Measurements from ENCODE around the gene OGFOD3.
"Not testable (repeated sequence)": the region's sequence is repeated elsewhere in the genome, so short reads cannot be mapped to it uniquely, and the experiment has no call there.

OGFOD3 gene

GRCh38 chr17:82351713-82352488 is 66.5 kb downstream of the OGFOD3 start:
- peak; percentile 84 for DNase-seq (ENCODE audit: low spot score)

DNA sequence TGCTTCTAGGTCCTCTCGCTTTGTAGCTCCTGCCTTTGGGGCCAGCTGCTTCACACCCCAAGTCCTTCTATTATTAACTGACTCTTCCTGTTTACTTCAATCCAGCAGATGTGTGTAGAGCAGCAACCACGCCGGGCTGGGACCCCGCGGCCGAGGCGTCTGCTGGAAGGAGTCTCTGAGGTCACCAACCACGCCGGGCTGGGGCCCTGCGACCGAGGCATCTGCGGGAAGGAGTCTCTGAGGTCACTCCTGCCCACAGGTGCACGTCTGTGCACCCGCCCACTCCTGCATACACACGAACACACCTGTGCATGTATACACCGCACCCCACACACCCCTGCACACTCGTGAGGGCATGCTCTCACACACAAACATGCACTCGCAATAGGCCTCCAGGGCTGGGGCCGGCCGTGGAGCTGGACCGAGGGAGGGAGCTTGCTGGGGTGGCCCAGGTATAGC is 67.1 kb downstream of the OGFOD3 start:
- DNase-seq (ENCODE audit: low spot score) = no peak

GRCh38 chr17:82350182-82351030 is 68.0 kb downstream of the OGFOD3 start:
- no peak for DNase-seq (ENCODE audit: low spot score)

GRCh38 chr17:82349287-82349701 is 69.1 kb downstream of the OGFOD3 start:
- DNase-seq (ENCODE audit: low spot score) = peak; percentile 56

GRCh38 chr17:82348866-82349265 is 69.5 kb downstream of the OGFOD3 start:
- DNase-seq (ENCODE audit: low spot score) = no peak

- no peak for DNase-seq (ENCODE audit: low spot score)
Measured at GRCh38 chr17:82348434-82348833, 70.0 kb downstream of the OGFOD3 start.

GRCh38 chr17:82347994-82348393 is 70.4 kb downstream of the OGFOD3 start:
- not testable (repeated sequence) for DNase-seq (ENCODE audit: low spot score)

DNA sequence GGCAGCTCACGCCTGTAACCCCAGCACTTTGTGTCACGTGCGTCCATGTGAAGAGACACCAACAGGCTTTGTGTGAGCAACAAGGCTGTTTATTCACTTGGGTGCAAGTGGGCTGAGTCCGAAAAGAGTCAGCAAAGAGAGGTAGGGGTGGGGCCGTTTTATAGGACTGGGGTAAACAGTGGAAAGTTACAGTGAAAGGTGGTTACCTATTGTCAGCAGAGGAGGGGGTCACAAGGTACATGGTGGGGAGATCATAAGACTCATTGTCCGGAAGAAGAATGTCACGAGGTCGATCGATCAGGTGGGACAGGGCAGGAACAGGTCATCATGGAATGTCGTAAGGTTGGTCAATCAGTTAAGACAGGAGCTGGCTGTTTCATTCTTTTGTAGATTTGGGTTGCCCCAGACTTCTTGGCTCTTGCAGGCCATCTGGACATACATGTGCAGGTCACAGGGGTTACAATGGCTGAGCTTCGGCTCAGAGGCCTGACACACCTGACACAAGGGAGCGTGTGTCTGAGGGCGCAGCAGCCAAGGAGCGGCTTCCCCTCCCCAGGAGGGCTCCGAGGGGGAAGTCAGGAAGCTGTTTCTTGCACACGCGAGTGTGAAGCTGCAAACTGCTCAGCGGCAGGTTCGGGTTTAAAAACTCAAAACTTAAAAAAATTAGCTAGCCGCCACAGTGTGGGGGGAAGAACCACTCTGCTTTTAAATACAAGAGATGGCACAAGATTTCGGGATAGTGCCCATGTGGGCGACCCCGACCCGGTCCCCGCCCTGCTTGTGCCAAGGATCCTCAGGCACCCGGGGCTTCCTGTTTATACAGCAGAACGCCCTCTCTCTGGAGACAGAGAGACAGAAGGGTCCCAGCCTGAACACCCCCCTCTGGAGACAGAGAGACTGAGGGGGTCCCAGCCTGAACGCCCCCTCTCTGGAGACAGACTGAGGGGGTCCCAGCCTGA is 71.8 kb downstream of the OGFOD3 start:
- no peak for DNase-seq (ENCODE audit: low spot score)

DNA sequence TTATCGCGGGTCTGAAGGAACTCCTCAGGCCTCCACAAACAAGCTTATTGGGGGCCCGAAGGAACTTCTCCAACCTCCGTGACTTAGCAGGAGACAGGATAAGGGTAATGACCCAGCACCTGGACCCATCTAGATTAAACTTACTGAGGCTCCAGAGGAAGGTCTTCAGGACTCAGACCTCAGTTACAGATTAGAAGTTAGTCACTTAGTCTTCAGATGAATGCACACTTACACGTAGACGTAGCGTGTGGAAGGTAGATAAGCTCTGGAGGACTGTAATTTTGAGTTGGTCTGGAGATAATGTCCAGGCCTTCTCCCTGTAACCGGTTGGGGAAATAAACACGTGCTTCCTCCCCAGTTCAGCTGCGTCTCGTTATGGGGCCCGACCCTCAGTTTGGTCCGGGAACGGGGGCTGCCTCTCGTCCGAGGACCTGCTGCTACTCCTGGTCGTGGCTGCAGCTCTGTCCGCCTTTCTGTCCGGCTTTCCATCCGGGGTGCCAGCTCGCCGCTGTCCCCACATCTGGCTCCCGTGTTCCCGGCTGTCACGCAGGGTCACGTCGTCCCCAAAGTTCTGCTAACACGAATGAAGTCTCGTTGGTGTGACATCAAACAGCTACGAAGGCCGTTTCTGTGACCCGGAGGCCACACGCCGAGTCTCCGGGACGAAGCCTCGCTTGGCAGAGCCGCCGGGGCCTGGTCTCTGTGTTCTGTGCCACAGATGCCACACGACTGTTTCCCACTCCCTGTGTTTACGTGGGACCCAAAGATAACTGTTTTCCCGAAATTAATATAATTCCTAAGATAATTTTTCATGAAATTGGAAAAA is 73.0 kb downstream of the OGFOD3 start:
- DNase-seq (ENCODE audit: low spot score) = no peak

GRCh38 chr17:82344175-82344907 is 74.0 kb downstream of the OGFOD3 start:
- DNase-seq (ENCODE audit: low spot score) = no peak

- DNase-seq (ENCODE audit: low spot score) = no peak
Measured at GRCh38 chr17:82343560-82343959, 74.8 kb downstream of the OGFOD3 start.

- DNase-seq (ENCODE audit: low spot score) = no peak
Measured at GRCh38 chr17:82342361-82343079, 75.9 kb downstream of the OGFOD3 start.

GRCh38 chr17:82339634-82340580 is 78.5 kb downstream of the OGFOD3 start:
- DNase-seq (ENCODE audit: low spot score) = no peak
